HL-60 (cell line): ENCODE measurements around the gene DNAH8.

ENCODE experiments used
- DNase-seq, 2 experiments: peaks; one replicate each; pipeline ENCODE4 v3.0.0-alpha.2; 2010 to 2020; ENCODE audit warnings: low read depth in 1 of 2, low spot score in 1 of 2
- H3K27ac ChIP-seq: fragments of 250-450 bp; sonication (Bioruptor Pico); replicated peaks from 2 replicates; pipeline ENCODE4 v1.5.1; 2020; ENCODE audit warnings: mild to moderate bottlenecking, moderate library complexity
- H3K27me3 ChIP-seq: fragments of 250-450 bp; sonication (Bioruptor Pico); 2 replicates; pipeline ENCODE4 v1.5.1; 2021; ENCODE audit warnings: mild to moderate bottlenecking, moderate library complexity; ENCODE audit not compliant: insufficient read depth, poor library complexity, severe bottlenecking
- H3K4me3 ChIP-seq: replicated peaks from 2 replicates; pipeline ENCODE4 v1.5.1; 2011; ENCODE audit warnings: mild to moderate bottlenecking, control low read depth, low read length; ENCODE audit not compliant: insufficient read depth
- CTCF ChIP-seq: IDR thresholded peaks from one replicate; pipeline ENCODE4 v1.5.1; 2011; ENCODE audit warnings: low read length, control low read depth, inconsistent platforms; ENCODE audit not compliant: insufficient read depth
- GABPA ChIP-seq: IDR thresholded peaks from 2 replicates; pipeline ENCODE4 v1.6.1; 2012; ENCODE audit warnings: low read depth
- POLR2AphosphoS5 ChIP-seq: IDR thresholded peaks from 2 replicates; pipeline ENCODE4 v1.6.1; 2012; ENCODE audit warnings: low read depth
- REST ChIP-seq: IDR thresholded peaks from 2 replicates; pipeline ENCODE4 v1.6.1; 2012; ENCODE audit warnings: low read depth; ENCODE audit not compliant: insufficient replicate concordance
- SPI1 ChIP-seq: IDR thresholded peaks from 2 replicates; pipeline ENCODE4 v1.6.1; 2012; ENCODE audit warnings: low read depth, mild to moderate bottlenecking, borderline replicate concordance

Gene DNAH8

GRCh38 chr6:39060467-39061160, 345.5 kb downstream of the DNAH8 start:
- no peak for DNase-seq
- no peaks in the 10 kb centered on the region for H3K27me3 ChIP-seq
- no peak for TF ChIP-seq SPI1
- TF ChIP-seq POLR2AphosphoS5 = no peak
- TF ChIP-seq CTCF = no peak
- TF ChIP-seq GABPA = no peak
- no peak for TF ChIP-seq REST
- H3K4me3 ChIP-seq = no peak overlapping the region
- no peak overlapping the region for H3K27ac ChIP-seq

GRCh38 chr6:39061182-39061581, 346.1 kb downstream of the DNAH8 start:
- Histone ChIP-seq H3K27me3 (no peaks in the 10 kb centered on the region), H3K27ac (no peak overlapping the region), H3K4me3 (no peak overlapping the region)
- TF ChIP-seq CTCF (no peak), REST (no peak), GABPA (no peak), SPI1 (no peak)
- no peak for DNase-seq

GRCh38 chr6:39061588-39061987, 346.5 kb downstream of the DNAH8 start:
- no peak overlapping the region for H3K27ac ChIP-seq
- no peaks in the 10 kb centered on the region for H3K27me3 ChIP-seq
- H3K4me3 ChIP-seq = no peak overlapping the region
- TF ChIP-seq SPI1 = no peak
- TF ChIP-seq POLR2AphosphoS5 = no peak
- no peak for DNase-seq

- DNase-seq = no peak
- Histone ChIP-seq H3K4me3 (no peak overlapping the region), H3K27ac (no peak overlapping the region)
Measured at GRCh38 chr6:39062014-39062740, 347.1 kb downstream of the DNAH8 start.

More at GRCh38 chr6:39062014-39062740, 347.1 kb downstream of the DNAH8 start:
- no peak for TF ChIP-seq SPI1
- no peak for TF ChIP-seq REST
- no peak for TF ChIP-seq GABPA
- no peak for TF ChIP-seq POLR2AphosphoS5
- TF ChIP-seq CTCF = no peak
- no peaks in the 10 kb centered on the region for H3K27me3 ChIP-seq
